Rectal smooth muscle tissue (tissue), 1 donor: Measurements from ENCODE around the gene ITPR1.

Experiments used
- H3K27ac ChIP-seq: one replicate; pipeline ENCODE4 v1.7.0; 2013; ENCODE audit warnings: low read depth, low read length, inconsistent platforms
- H3K27me3 ChIP-seq: one replicate; pipeline ENCODE4 v1.7.0; 2013; ENCODE audit warnings: low read length; ENCODE audit not compliant: control insufficient read depth, insufficient read depth
- H3K36me3 ChIP-seq: one replicate; pipeline ENCODE4 v1.7.0; 2013; ENCODE audit warnings: low read length; ENCODE audit not compliant: control insufficient read depth, insufficient read depth
- H3K4me1 ChIP-seq: one replicate; pipeline ENCODE4 v1.7.0; 2013; ENCODE audit warnings: low read length; ENCODE audit not compliant: control insufficient read depth, insufficient read depth
- H3K4me3 ChIP-seq: one replicate; pipeline ENCODE4 v1.7.0; 2013; ENCODE audit warnings: low read length
- H3K9ac ChIP-seq: one replicate; pipeline ENCODE4 v1.7.0; 2013; ENCODE audit warnings: low read length

ITPR1 gene

DNA sequence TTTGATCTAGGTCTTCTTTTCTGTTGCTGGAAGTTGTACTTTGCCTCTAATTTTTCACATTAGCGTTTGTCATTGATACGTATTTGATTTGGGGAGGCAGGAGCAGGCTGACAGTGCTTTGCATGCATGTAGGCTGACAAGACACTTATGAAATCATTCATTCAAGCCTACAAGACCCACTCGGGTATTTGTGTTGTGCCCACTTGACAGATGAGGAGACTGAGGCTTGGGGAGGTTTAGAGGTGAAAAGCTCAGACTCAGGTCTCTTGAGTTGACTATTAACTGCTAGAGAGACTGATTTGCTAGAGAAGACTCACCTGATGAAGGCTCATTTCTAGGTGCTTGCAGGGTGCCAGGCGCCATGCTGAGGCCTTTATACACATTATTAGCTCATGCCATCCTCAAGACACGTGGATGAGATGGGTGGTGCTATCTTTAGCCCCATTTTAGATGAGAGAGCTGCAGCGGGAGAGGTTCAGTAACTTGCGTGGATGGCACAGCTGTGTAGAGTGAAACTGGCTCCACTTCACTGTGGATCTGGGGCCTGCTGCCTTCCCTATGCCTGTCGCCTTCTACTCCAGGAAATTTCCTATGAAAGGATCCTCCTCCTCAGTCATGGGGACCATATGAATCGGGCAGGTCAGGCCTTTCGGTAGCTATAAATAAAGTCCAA, 192.7 kb downstream of the ITPR1 start:
- no peak overlapping the region for H3K27ac ChIP-seq
- H3K36me3 ChIP-seq, result peaks cover 17% of the 10 kb centered on the region
- H3K4me3 ChIP-seq, result no peak overlapping the region
- no peak overlapping the region for H3K9ac ChIP-seq
- H3K4me1 ChIP-seq, result no peaks in the 10 kb centered on the region
- no peaks in the 10 kb centered on the region for H3K27me3 ChIP-seq

DNA sequence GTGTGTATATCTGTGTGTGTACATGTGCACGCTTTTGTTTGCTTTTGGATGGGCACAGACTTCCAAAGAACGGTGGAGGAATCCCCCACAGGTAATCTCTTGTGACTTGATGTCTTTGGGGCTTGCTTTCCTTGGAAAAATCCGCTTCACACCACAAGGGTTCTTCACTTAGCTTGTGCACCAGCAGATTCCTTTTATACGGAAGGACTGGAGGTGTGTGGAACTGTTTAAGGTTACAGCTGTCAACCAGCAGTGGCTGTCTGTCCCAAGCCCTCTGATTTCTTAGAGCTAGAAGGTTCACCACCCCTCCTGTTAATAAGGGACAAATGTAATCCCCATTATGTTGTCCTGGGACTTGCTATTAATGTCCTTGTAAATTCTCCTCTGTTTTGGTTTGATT, 193.5 kb downstream of the ITPR1 start:
- Histone ChIP-seq H3K4me1 (no peaks in the 10 kb centered on the region), H3K27me3 (no peaks in the 10 kb centered on the region), H3K36me3 (peaks cover 17% of the 10 kb centered on the region), H3K27ac (no peak overlapping the region), H3K9ac (no peak overlapping the region), H3K4me3 (no peak overlapping the region)

DNA sequence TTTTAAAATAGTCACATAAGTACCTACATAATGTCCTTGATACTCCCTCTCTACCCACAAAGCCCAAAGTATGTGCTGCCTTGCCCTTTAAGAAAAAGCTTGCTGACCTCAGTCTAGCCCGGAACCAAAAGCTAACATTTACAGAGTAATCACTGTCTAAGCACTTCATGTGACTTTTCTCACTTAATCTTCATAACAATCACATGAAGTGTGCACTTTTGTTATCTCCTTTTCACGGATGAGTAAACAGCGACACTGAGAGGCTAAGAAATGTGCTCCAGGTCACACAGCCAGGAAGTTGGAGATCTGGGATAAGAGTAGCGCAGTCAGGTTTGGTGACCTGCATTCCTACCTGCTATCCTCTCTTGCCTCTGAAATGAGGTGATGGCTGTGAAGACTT, 194.0 kb downstream of the ITPR1 start:
- H3K4me1 ChIP-seq, result no peaks in the 10 kb centered on the region
- peaks cover 17% of the 10 kb centered on the region for H3K36me3 ChIP-seq
- no peak overlapping the region for H3K27ac ChIP-seq
- H3K9ac ChIP-seq, result no peak overlapping the region
- H3K4me3 ChIP-seq, result no peak overlapping the region
- no peaks in the 10 kb centered on the region for H3K27me3 ChIP-seq

DNA sequence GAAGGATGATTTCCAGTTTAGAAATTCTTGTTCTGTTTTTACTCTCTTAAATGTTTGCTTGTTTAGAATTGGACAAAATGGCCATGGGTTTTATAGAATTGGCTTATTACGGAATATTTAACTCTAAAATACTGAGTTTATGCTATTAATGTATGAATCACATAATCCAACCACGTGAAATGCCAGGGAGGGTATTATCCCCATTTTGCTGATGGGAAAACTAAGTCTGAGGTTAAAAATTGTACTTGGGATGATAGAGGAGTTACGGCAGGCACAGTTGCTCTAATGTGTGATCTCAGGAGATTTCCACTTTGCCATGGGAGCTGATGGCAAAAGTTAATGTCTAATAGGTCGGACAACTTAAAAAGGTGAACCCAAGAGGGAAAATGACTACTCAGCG, 194.4 kb downstream of the ITPR1 start:
- Histone ChIP-seq H3K27me3 (no peaks in the 10 kb centered on the region), H3K9ac (no peak overlapping the region), H3K4me1 (no peaks in the 10 kb centered on the region), H3K4me3 (no peak overlapping the region), H3K36me3 (peaks cover 17% of the 10 kb centered on the region), H3K27ac (no peak overlapping the region)

DNA sequence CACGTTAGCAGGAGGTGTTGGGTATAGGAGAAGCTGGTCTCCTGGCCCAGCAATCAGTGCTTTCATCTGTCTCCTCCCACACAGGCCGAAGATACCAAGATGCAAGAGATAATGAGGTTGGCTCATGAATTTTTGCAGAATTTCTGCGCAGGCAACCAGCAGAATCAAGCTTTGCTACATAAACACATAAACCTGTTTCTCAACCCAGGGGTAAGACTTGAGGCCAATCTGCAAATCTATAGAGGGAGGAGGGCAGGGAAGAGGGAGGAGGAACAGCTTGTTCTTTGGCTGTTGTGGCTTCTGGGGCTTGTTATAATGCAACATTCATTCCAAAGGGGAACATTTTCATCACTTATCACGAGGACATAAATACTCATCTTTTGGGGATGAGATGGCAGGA, 195.3 kb downstream of the ITPR1 start:
- Histone ChIP-seq H3K27me3 (no peaks in the 10 kb centered on the region), H3K9ac (no peak overlapping the region), H3K4me3 (no peak overlapping the region), H3K4me1 (no peaks in the 10 kb centered on the region), H3K36me3 (peaks cover 17% of the 10 kb centered on the region), H3K27ac (no peak overlapping the region)

DNA sequence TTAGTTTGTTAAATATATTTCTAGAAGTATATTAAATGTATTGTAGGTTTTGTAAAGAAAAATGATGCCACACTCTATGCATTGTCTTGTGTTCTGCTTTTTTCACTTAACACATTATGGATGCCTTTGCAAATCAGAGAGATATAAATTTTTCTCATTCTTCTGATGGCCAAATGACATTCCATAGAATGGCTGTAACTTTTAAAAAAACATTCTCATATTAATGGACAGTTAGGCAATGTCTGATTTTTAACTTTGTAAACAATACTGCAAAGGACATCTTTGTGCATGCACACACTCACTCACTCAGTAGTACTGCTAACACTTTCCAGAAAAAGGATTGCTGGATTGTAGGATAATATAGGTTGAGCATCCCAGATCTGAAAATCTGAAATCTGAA, 195.9 kb downstream of the ITPR1 start:
- H3K9ac ChIP-seq, result no peak overlapping the region
- no peaks in the 10 kb centered on the region for H3K27me3 ChIP-seq
- H3K36me3 ChIP-seq, result peaks cover 19% of the 10 kb centered on the region
- H3K27ac ChIP-seq, result no peak overlapping the region
- no peaks in the 10 kb centered on the region for H3K4me1 ChIP-seq
- no peak overlapping the region for H3K4me3 ChIP-seq

DNA sequence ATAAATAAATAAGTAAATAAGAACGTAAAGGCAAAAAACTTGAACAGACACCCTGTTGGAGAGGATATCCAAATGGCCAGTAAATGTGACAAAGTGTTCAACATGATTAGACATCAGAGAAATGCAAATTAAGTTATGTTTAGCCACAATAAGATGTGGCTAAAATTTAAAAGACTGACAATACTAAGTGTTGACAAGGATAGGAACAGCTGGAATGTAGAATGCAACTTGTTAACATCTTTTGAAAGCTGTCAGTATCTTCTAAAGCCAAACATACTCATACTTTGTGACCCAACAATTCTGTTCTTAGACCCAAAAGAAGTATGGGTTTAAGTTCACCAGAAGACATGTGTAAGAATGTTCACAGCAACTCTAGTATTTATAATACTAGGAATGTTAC, 197.1 kb downstream of the ITPR1 start:
- Histone ChIP-seq H3K4me3 (no peak overlapping the region), H3K4me1 (no peaks in the 10 kb centered on the region), H3K27me3 (no peaks in the 10 kb centered on the region), H3K36me3 (peaks cover 13% of the 10 kb centered on the region), H3K27ac (no peak overlapping the region), H3K9ac (no peak overlapping the region)

DNA sequence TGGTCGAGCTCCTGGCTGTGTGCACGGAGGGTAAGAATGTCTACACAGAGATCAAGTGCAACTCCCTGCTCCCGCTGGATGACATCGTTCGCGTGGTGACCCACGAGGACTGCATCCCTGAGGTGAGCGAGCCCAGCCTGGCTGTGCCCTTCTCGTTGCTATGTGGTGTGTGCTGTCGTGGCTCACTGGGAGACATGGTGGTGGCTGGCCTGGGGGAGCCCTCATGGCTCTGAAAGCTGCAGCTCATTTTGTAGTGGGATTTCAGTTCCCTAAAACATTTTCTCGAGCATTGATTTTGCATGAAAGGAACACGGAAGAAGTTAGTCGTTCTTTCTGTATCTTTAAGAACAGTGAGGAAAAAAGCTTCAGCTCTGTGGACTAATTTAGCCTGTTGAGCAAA, 200.5 kb downstream of the ITPR1 start:
- H3K36me3 ChIP-seq, result peaks cover 13% of the 10 kb centered on the region
- no peaks in the 10 kb centered on the region for H3K4me1 ChIP-seq
- no peak overlapping the region for H3K9ac ChIP-seq
- H3K27me3 ChIP-seq, result no peaks in the 10 kb centered on the region
- no peak overlapping the region for H3K4me3 ChIP-seq
- H3K27ac ChIP-seq, result no peak overlapping the region

DNA sequence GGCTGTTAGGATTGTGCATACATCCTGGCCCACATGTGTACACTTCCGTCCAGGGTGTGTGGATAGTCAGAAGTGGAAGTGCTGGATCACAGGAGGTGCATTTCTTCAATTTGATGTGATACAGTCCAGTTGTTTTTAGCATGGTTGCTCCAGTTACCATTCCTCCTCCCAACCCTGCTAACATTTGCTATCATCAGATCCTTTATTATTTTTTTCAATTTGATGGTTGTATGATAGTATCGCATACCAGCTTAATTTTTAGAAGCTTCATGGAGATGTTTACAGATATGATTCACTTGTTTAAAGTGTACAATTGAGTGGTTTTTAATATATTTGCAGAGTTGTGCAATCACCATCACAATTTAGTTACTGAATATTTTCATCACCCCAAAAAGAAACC, 202.7 kb downstream of the ITPR1 start:
- Histone ChIP-seq H3K4me1 (no peaks in the 10 kb centered on the region), H3K27ac (no peak overlapping the region), H3K27me3 (no peaks in the 10 kb centered on the region), H3K9ac (no peak overlapping the region), H3K36me3 (peaks cover 13% of the 10 kb centered on the region), H3K4me3 (no peak overlapping the region)

DNA sequence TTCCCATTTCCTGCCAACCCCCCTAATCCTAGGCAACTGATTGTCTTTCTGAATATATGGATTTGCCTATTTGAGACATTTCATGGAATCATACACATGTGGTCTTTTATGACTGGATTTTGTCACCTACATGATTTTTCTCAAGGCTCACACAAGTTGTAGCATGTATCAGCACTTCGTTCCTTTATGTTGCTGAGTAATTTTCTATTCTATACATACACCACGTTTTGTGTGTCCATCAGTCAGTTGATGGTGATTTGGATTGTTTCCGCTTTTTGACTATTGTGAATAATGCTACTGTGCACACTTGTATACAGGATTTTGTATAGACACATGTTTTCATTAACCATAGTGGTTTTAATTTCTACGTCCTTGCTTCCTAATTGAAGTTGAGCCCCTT, 203.1 kb downstream of the ITPR1 start:
- H3K27me3 ChIP-seq, result no peaks in the 10 kb centered on the region
- H3K36me3 ChIP-seq, result peaks cover 13% of the 10 kb centered on the region
- H3K4me3 ChIP-seq, result no peak overlapping the region
- no peaks in the 10 kb centered on the region for H3K4me1 ChIP-seq
- H3K9ac ChIP-seq, result no peak overlapping the region
- no peak overlapping the region for H3K27ac ChIP-seq

DNA sequence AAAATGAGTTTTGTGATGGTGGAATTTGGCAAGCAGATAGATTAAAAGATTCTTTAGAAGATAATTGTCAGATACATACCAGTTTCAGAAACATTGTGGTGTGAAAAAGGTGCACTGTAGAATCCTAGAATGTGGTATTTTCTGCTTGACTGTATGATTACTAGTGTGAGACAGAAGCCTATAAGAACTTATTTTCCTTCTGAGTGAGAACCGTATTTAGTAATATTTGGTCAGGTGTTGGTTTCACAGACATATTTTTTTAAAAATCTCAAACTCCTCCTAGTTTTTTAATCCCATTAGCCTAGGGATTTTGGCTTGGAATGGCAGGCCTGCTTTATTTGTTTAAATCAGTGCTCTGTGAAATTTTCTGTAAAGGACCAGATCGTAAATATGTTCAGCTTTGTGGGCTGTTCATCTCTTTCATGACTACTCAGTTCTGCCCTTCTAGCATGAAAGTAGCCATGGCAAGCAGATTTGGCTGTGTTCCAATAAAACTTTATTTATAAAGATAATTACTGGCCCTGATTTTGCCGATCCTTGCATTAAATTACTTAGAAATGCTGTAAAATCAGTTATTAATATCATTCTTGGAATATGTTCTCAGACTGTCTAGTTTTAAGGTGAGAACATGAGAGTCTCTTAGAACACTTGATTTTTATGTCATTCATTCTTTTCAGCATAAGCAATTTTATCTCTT, 205.1 kb downstream of the ITPR1 start:
- H3K4me3 ChIP-seq, result no peak overlapping the region
- no peaks in the 10 kb centered on the region for H3K4me1 ChIP-seq
- no peak overlapping the region for H3K9ac ChIP-seq
- H3K27me3 ChIP-seq, result no peaks in the 10 kb centered on the region
- H3K27ac ChIP-seq, result no peak overlapping the region
- peaks cover 16% of the 10 kb centered on the region for H3K36me3 ChIP-seq

DNA sequence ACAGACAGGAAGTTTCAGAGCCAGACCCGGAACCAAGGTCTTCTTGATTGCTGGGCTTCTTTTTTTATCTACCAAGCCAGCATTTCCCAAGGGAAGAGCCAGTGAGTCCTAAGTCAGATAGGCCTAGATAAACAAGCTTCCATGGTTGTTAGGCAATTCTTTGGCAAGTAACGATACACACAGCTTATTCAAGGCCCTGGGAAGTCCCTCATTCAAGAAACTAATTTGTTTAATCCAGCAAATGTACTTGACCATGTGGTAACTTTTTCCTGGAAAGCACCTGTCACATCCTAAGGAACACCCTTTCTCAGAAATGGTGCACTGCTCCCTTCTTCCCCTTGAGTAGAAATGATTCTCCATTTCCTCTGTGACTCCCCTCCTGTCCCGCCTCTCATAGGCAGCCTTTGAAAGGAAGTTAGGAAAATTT, 209.9 kb downstream of the ITPR1 start:
- no peak overlapping the region for H3K27ac ChIP-seq
- peaks cover 14% of the 10 kb centered on the region for H3K36me3 ChIP-seq
- no peaks in the 10 kb centered on the region for H3K4me1 ChIP-seq
- no peak overlapping the region for H3K4me3 ChIP-seq
- no peaks in the 10 kb centered on the region for H3K27me3 ChIP-seq
- H3K9ac ChIP-seq, result no peak overlapping the region

DNA sequence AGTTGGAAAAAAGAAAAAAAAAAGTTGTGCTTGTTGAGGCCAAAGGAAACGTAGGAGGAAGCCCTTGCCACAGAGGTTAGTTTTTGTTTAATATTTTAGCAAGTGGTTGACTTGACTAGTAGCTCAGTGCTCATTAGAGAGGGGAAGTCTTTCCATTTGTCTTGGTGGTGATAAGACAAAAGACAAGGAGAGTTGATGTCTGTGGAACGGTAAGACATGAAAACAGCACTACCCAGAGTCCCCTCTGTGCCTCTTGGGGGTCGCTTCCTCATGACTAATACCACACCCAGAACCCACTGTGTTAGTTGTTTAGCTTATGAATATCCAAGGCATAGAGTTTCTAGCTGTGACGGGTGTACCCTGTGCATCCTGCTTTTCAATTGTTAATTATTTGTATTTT, 211.4 kb downstream of the ITPR1 start:
- no peak overlapping the region for H3K27ac ChIP-seq
- no peaks in the 10 kb centered on the region for H3K27me3 ChIP-seq
- no peak overlapping the region for H3K9ac ChIP-seq
- peaks cover 14% of the 10 kb centered on the region for H3K36me3 ChIP-seq
- H3K4me3 ChIP-seq, result no peak overlapping the region
- no peaks in the 10 kb centered on the region for H3K4me1 ChIP-seq
